K562 (cell line): Measurements from ENCODE around the gene KISS1. TPM values are rescaled to one million over a fixed set of nuclear protein-coding genes. Genes with fewer than 3 reads are reported as not detected.

Experiments
- ATAC-seq: fragments of 200-7000 bp; cut with Tn5 transposase; 3 replicates; pipeline ENCODE4 v1.9.1; 2020; ENCODE audit warnings: moderate library complexity
- BruUV-seq: library from RNA; stranded (reverse); fragments of 400-500 nt; replicated peaks from 2 replicates; lab custom pipeline; 2021; lab: Mats Ljungman, UMichigan
- CTCF ChIA-PET: fragments of 300-600 bp; formaldehyde crosslinking; extraction: SDS; loops from one replicate; lab custom pipeline; 2021; ENCODE audit warnings: low intra/inter-chr PET ratio; lab: Yijun Ruan, JAX
- POLR2A ChIA-PET: fragments of 300-600, 350-650 bp; sonication (Branson Sonifier 250); formaldehyde crosslinking; extraction: SDS; loops from one replicate; lab custom pipeline; 2021; ENCODE audit warnings: antibody characterized with exemption, inconsistent platforms; lab: Yijun Ruan, JAX
- DNase-seq, 4 experiments: peaks; one replicate each; pipeline versions ENCODE4 v3.0.0 to v3.0.0-alpha.2; 2011 to 2018; ENCODE audit warnings: low spot score in 3 of 4, mixed read lengths in 3 of 4; ENCODE audit errors: extremely low read depth in 1 of 4
- FAIRE-seq: peaks from 2 replicates; lab custom pipeline; 2011; peaks lifted over from hg19 to GRCh38; lab: Jason Lieb, UNC
- H2AFZ ChIP-seq: 2 replicates; pipeline ENCODE4 v1.6.0; 2011; ENCODE audit warnings: low read depth, low read length, control low read depth, inconsistent platforms
- H3K27ac ChIP-seq: fragments of 200-600 bp; 3 replicates; pipeline ENCODE4 v1.8.0; 2011; ENCODE audit warnings: low read depth, mild to moderate bottlenecking, control low read depth, inconsistent platforms, low read length, moderate library complexity, mixed read lengths; ENCODE audit errors: extremely low read depth
- H3K27me3 ChIP-seq, 2 experiments: fragments of 300-600 bp in 1 of 2; 2 replicates in 1 of 2; 3 replicates in 1 of 2; pipeline versions ENCODE4 v1.6.0 to v1.8.0; 2011; ENCODE audit warnings: inconsistent platforms in 2 of 2, low read length in 2 of 2, mild to moderate bottlenecking in 1 of 2, mixed read lengths in 1 of 2, moderate library complexity in 1 of 2; ENCODE audit not compliant: control insufficient read depth in 2 of 2, insufficient read depth in 2 of 2
- H3K36me3 ChIP-seq: fragments of 300-600 bp; 3 replicates; pipeline ENCODE4 v1.8.0; 2011; ENCODE audit warnings: mild to moderate bottlenecking, low read length, inconsistent platforms; ENCODE audit not compliant: control insufficient read depth, insufficient read depth
- H3K4me1 ChIP-seq, 2 experiments: fragments of 200-600 bp in 1 of 2; replicated peaks in 1 of 2; 2 replicates in 1 of 2; 3 replicates in 1 of 2; pipeline versions ENCODE4 v1.5.1 to v1.8.0; 2011; ENCODE audit warnings: inconsistent platforms in 2 of 2, low read length in 2 of 2, mild to moderate bottlenecking in 1 of 2, mixed read lengths in 1 of 2, moderate library complexity in 1 of 2; ENCODE audit not compliant: control insufficient read depth in 2 of 2, insufficient read depth in 2 of 2
- H3K4me2 ChIP-seq: 2 replicates; pipeline ENCODE4 v1.6.1; 2011; ENCODE audit warnings: low read length, control low read depth, inconsistent platforms, mixed read lengths; ENCODE audit not compliant: insufficient read depth
- H3K4me3 ChIP-seq: fragments of 200-600 bp; sonication (generic), shearing (Covaris generic); 2 replicates; pipeline ENCODE4 v1.5.1; 2016; ENCODE audit warnings: control low read depth, inconsistent platforms
- H3K79me2 ChIP-seq: fragments of 200-600 bp; 3 replicates; pipeline ENCODE4 v1.8.0; 2011; ENCODE audit warnings: low read length, inconsistent platforms; ENCODE audit not compliant: control insufficient read depth, insufficient read depth
- H3K9ac ChIP-seq, 2 experiments: 2 replicates each; pipeline versions ENCODE4 v1.6.0 to v1.6.1; 2011; ENCODE audit warnings: low read depth in 2 of 2, low read length in 2 of 2, control low read depth in 1 of 2, inconsistent platforms in 1 of 2, mild to moderate bottlenecking in 1 of 2, mixed read lengths in 1 of 2; ENCODE audit not compliant: insufficient read depth in 1 of 2
- H3K9me1 ChIP-seq: one replicate; pipeline ENCODE4 v1.6.0; 2011; ENCODE audit warnings: inconsistent platforms, mild to moderate bottlenecking, low read length, moderate library complexity; ENCODE audit not compliant: control insufficient read depth, insufficient read depth
- H3K9me3 ChIP-seq: replicated peaks from 2 replicates; pipeline ENCODE4 v1.5.1; 2011; ENCODE audit warnings: low read depth, low read length, inconsistent platforms; ENCODE audit not compliant: control insufficient read depth, insufficient read depth
- H4K20me1 ChIP-seq: replicated peaks from 2 replicates; pipeline ENCODE4 v1.6.1; 2011; ENCODE audit warnings: low read length, inconsistent platforms, mixed read lengths; ENCODE audit not compliant: control insufficient read depth, insufficient read depth
- CEBPB ChIP-seq: fragments of 450-650 bp; IDR thresholded peaks from 2 replicates; pipeline ENCODE4 v1.6.1; 2016; ENCODE audit warnings: missing genetic modification characterization, missing compliant biosample characterization
- NR4A1 ChIP-seq, 2 experiments: fragments of 250-450 bp in 1 of 2; fragments of 450-650 bp in 1 of 2; sonication (Bioruptor Pico) in 1 of 2; IDR thresholded peaks; 2 replicates each; pipeline versions ENCODE4 v1.4.0 to v1.6.1; 2016 to 2020; ENCODE audit warnings: mild to moderate bottlenecking in 2 of 2, missing compliant biosample characterization in 1 of 2, missing genetic modification characterization in 1 of 2, moderate library complexity in 1 of 2
- WGBS: fragments of 100-300 bp; shearing (Covaris generic); methylation state at CpG from one replicate; pipeline ENCODE4 v1.1.6; 2016; ENCODE audit warnings: low coverage, mixed read lengths; ENCODE audit not compliant: insufficient coverage; ENCODE audit errors: missing lambda C conversion rate; 5-methylcytosine and 5-hydroxymethylcytosine counted together
- in situ Hi-C: fragments of 300-500 bp; cut with MboI; formaldehyde crosslinking; loops from 4 replicates; pipeline ENCODE4 v1.15.0; 2018; ENCODE audit warnings: inconsistent platforms, mixed read lengths
- intact Hi-C: fragments of 100-400 bp; cut with micrococcal nuclease; formaldehyde crosslinking; loops from 2 replicates; pipeline ENCODE4 v1.14.2; 2022
- polyA plus RNA-seq, 8 experiments: library from polyadenylated mRNA; depleted of rRNA in 4 of 8; stranded (reverse) in 5 of 8; unstranded in 3 of 8; fragments of >200 nt; fragmentation: Nextera tagmentation in 2 of 8; fragmentation: Illumina TruSeq in 1 of 8; extraction: Ambion mirVana in 2 of 8; extraction: Trizol in 1 of 8; gene quantifications; 2 replicates each; pipeline versions ENCODE4 v1.2.1 to v1.2.3, GENCODE V29; 2011 to 2014; ENCODE audit warnings: inconsistent platforms in 1 of 8, missing spikeins in 1 of 8
- total RNA-seq, 7 experiments: library from RNA; depleted of rRNA in 6 of 7; stranded (reverse); fragments of >200 nt in 6 of 7; fragmentation: Illumina TruSeq in 2 of 7; extraction: Trizol in 2 of 7; gene quantifications; 2 replicates each; pipeline versions ENCODE4 v1.2.1 to v1.2.3, GENCODE V29; 2011 to 2021; ENCODE audit warnings: low replicate concordance in 1 of 7
- TF ChIP-seq, protein P1 (sequence below): sonication (generic); formaldehyde crosslinking; IDR thresholded peaks from 2 replicates; pipeline ENCODE4 v1.9.0; 2022; ENCODE audit warnings: mild to moderate bottlenecking, missing genetic modification reagents

The KISS1 gene
- total and polyA plus RNA-seq, 9 of the 15 experiments (the other 6 are each of a cell fraction or from before 2014, with no cell fraction given), result 0.31 TPM; not detected in 8

- Histone ChIP-seq H3K36me3 (no peaks in the 10 kb centered on the region), H3K4me2 (no peak overlapping the region; the same call in 1 of the 2 replicates), H3K27me3 (peaks cover 23 to 26% of the 10 kb centered on the region in 2 experiments), H3K27ac (no peak overlapping the region), H3K9ac (no peak overlapping the region), H4K20me1 (peaks cover 5% of the 10 kb centered on the region), H3K9me1 (no peaks in the 10 kb centered on the region), H3K4me1 (peaks cover 13 to 17% of the 10 kb centered on the region in 2 experiments; a peak in 4 of 5 replicates), H3K4me3 (no peak overlapping the region)
- intact Hi-C loops (no loop called here), in situ Hi-C loops (no loop called here)
- POLR2A ChIA-PET, result interaction anchor here (0.6 to 1.0 kb wide), 4 partner anchors 9 to 288 kb away, joined by 3 read pairs; partner anchors contain the start of gene MDM4
- BruUV-seq, result no TSS peak
- 7% methylated on average over 20 of the region's 20 CpGs for WGBS
- ATAC-seq, result no peak
- TF ChIP-seq NR4A1 (CRISPR knock-in tag; IDR thresholded peaks at IDR 0.05) (peak; percentile 39; the same call in 1 of the 2 replicates), NR4A1 (tag; IDR thresholded peaks at IDR 0.05) (no peak), CEBPB (tag) (no peak)
- TF ChIP-seq, protein P1, sequence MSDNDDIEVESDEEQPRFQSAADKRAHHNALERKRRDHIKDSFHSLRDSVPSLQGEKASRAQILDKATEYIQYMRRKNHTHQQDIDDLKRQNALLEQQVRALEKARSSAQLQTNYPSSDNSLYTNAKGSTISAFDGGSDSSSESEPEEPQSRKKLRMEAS (CRISPR knock-in tag), result 0 out of 2 replicates have a peak, but pooled peaks have one; percentile 36
- TF ChIP-seq, all 486 proteins: peak for 2
- no peak for FAIRE-seq
- H2AFZ ChIP-seq, result no peak overlapping the region
- DNase-seq, result no peak
- H3K9me3 ChIP-seq, result no peaks in the 10 kb centered on the region
- no peaks in the 10 kb centered on the region for H3K79me2 ChIP-seq
- CTCF ChIA-PET, result no interaction called here
These were observed 31.9 kb upstream of the KISS1 start for GRCh38 chr1:204227996-204228785.
